ENCODE data around the gene ATP6V0C. TPM values are rescaled to one million over a fixed set of nuclear protein-coding genes. Genes with fewer than 3 reads are reported as not detected.

ATP6V0C gene
- total RNA-seq, 4 donors from 2014 or later = 48.1 to 73.0 (median 61.1) TPM

- WGBS, 2 donors = 71 to 76% methylated on average over 6 of the region's 6 CpGs
- Histone ChIP-seq H3K27ac (no peak overlapping the region), H3K27me3 (no peaks in the 10 kb centered on the region), H3K9me3 (no peaks in the 10 kb centered on the region), H3K4me3 (no peak overlapping the region), H3K36me3 (peaks cover 0 to 33% (median 0%) of the 10 kb centered on the region in 3 donors), H3K4me1 (peaks cover 0 to 16% (median 4%) of the 10 kb centered on the region in 4 donors)
- TF ChIP-seq POLR2A (IDR thresholded peaks at IDR 0.05) = no peak
- no peak for TF ChIP-seq EP300 (IDR thresholded peaks at IDR 0.05)
- TF ChIP-seq CTCF (IDR thresholded peaks at IDR 0.05) = no peak
- no peak for DNase-seq (ENCODE audit: low spot score in 2 of 2)
Observed at GRCh38 chr16:2493605-2494004, 20.1 kb upstream of the ATP6V0C start.

- peaks cover 0 to 16% (median 4%) of the 10 kb centered on the region in 4 donors for H3K4me1 ChIP-seq
- no peaks in the 10 kb centered on the region for H3K9me3 ChIP-seq
- TF ChIP-seq CTCF (IDR thresholded peaks at IDR 0.05) (no peak), POLR2A (IDR thresholded peaks at IDR 0.05) (no peak), EP300 (IDR thresholded peaks at IDR 0.05) (no peak)
- H3K27ac ChIP-seq = no peak overlapping the region
- no peak overlapping the region for H3K4me3 ChIP-seq
- H3K36me3 ChIP-seq = peaks cover 0 to 44% (median 0%) of the 10 kb centered on the region in 3 donors
- WGBS, 2 donors = 95 to 96% methylated on average over 5 of the region's 5 CpGs
- no peak for DNase-seq (ENCODE audit: low spot score in 2 of 2)
- no peaks in the 10 kb centered on the region for H3K27me3 ChIP-seq
Observed at GRCh38 chr16:2494616-2495015, 19.1 kb upstream of the ATP6V0C start.

- 88 to 91% methylated on average over 5 of the region's 5 CpGs for WGBS, 2 donors
Observed at GRCh38 chr16:2495041-2495440, 18.7 kb upstream of the ATP6V0C start.

GRCh38 chr16:2496223-2497115 lies 17.3 kb upstream of the ATP6V0C start:
- DNase-seq (ENCODE audit: low spot score in 2 of 2) = no peak
- Histone ChIP-seq H3K4me1 (peaks cover 0 to 24% (median 6%) of the 10 kb centered on the region in 4 donors), H3K4me3 (no peak overlapping the region), H3K27me3 (no peaks in the 10 kb centered on the region), H3K36me3 (peaks cover 0 to 42% (median 0%) of the 10 kb centered on the region in 3 donors), H3K27ac (no peak overlapping the region), H3K9me3 (no peaks in the 10 kb centered on the region)
- 93 to 94% methylated on average over 38 to 46 of the region's 62 CpGs for WGBS, 2 donors
- no peak for TF ChIP-seq POLR2A (IDR thresholded peaks at IDR 0.05)
- TF ChIP-seq EP300 (IDR thresholded peaks at IDR 0.05) = no peak
- TF ChIP-seq CTCF (IDR thresholded peaks at IDR 0.05) = no peak

More at GRCh38 chr16:2495041-2495440, 18.7 kb upstream of the ATP6V0C start:
- H3K4me3 ChIP-seq = no peak overlapping the region
- no peaks in the 10 kb centered on the region for H3K27me3 ChIP-seq
- no peak overlapping the region for H3K27ac ChIP-seq
- H3K4me1 ChIP-seq = peaks cover 0 to 16% (median 4%) of the 10 kb centered on the region in 4 donors
- no peak for TF ChIP-seq POLR2A (IDR thresholded peaks at IDR 0.05)
- no peak for TF ChIP-seq CTCF (IDR thresholded peaks at IDR 0.05)
- no peak for TF ChIP-seq EP300 (IDR thresholded peaks at IDR 0.05)
- H3K36me3 ChIP-seq = peaks cover 0 to 48% (median 0%) of the 10 kb centered on the region in 3 donors
- no peak for DNase-seq (ENCODE audit: low spot score in 2 of 2)
- no peaks in the 10 kb centered on the region for H3K9me3 ChIP-seq

- TF ChIP-seq EP300 (IDR thresholded peaks at IDR 0.05) (no peak), POLR2A (IDR thresholded peaks at IDR 0.05) (no peak), CTCF (IDR thresholded peaks at IDR 0.05) (no peak)
- WGBS, 2 donors = 45 to 51% methylated on average over 19 to 20 of the region's 21 CpGs
- Histone ChIP-seq H3K4me3 (no peak overlapping the region), H3K4me1 (peaks cover 0 to 31% (median 12%) of the 10 kb centered on the region in 4 donors), H3K27me3 (no peaks in the 10 kb centered on the region), H3K9me3 (no peaks in the 10 kb centered on the region), H3K27ac (no peak overlapping the region), H3K36me3 (peaks cover 0 to 42% (median 0%) of the 10 kb centered on the region in 3 donors)
- no peak for DNase-seq (ENCODE audit: low spot score in 2 of 2)
Observed at GRCh38 chr16:2497116-2497630, 16.6 kb upstream of the ATP6V0C start.
